Measurements from ENCODE around the gene EBF3. TPM values are rescaled to one million over a fixed set of nuclear protein-coding genes. Genes with fewer than 3 reads are reported as not detected.

EBF3 gene
- total and polyA plus RNA-seq, 3 donors from 2014 or later: 4.0 to 7.6 (median 6.0) TPM

GRCh38 chr10:129932182-129932581 is 31.9 kb downstream of the EBF3 start:
- Histone ChIP-seq H3K9me3 (no peaks in the 10 kb centered on the region), H3K36me3 (ENCODE audit: low read depth, missing control alignments) (no peaks in the 10 kb centered on the region), H3K4me1 (no peaks in the 10 kb centered on the region), H3K27ac (no peak overlapping the region), H3K4me3 (no peak overlapping the region), H3K27me3 (no peaks in the 10 kb centered on the region)
- TF ChIP-seq CTCF (IDR thresholded peaks at IDR 0.05) (no peak), POLR2A (IDR thresholded peaks at IDR 0.05) (no peak)
- 92 to 97% methylated on average over 5 to 6 of the region's 6 CpGs for WGBS, 2 donors
- intact Hi-C loops (cut with DNase I; ENCODE audit: low total_unique reads): no loop called here
- DNase-seq: no peak

- intact Hi-C loops (cut with DNase I; ENCODE audit: low total_unique reads): no loop called here
- Histone ChIP-seq H3K27me3 (no peaks in the 10 kb centered on the region), H3K4me3 (no peak overlapping the region), H3K4me1 (no peaks in the 10 kb centered on the region), H3K36me3 (ENCODE audit: low read depth, missing control alignments) (no peaks in the 10 kb centered on the region), H3K9me3 (no peaks in the 10 kb centered on the region), H3K27ac (no peak overlapping the region)
- TF ChIP-seq CTCF (IDR thresholded peaks at IDR 0.05) (no peak), POLR2A (IDR thresholded peaks at IDR 0.05) (no peak)
- 84 to 88% methylated on average over 12 of the region's 12 CpGs for WGBS, 2 donors
- DNase-seq: no peak
Measured at GRCh38 chr10:129929343-129930292, 34.5 kb downstream of the EBF3 start.

GRCh38 chr10:129927351-129928120 is 36.5 kb downstream of the EBF3 start:
- H3K27ac ChIP-seq: no peak overlapping the region
- WGBS, 2 donors: 89 to 92% methylated on average over 16 of the region's 16 CpGs
- H3K27me3 ChIP-seq: no peaks in the 10 kb centered on the region
- H3K4me3 ChIP-seq: no peak overlapping the region
- H3K4me1 ChIP-seq: no peaks in the 10 kb centered on the region
- no peaks in the 10 kb centered on the region for H3K36me3 ChIP-seq (ENCODE audit: low read depth, missing control alignments)
- TF ChIP-seq CTCF (IDR thresholded peaks at IDR 0.05): no peak
- TF ChIP-seq POLR2A (IDR thresholded peaks at IDR 0.05): no peak
- intact Hi-C loops (cut with DNase I; ENCODE audit: low total_unique reads): no loop called here
- H3K9me3 ChIP-seq: no peaks in the 10 kb centered on the region
- DNase-seq: no peak

- H3K27ac ChIP-seq: no peak overlapping the region
- no peak for DNase-seq
- no peaks in the 10 kb centered on the region for H3K4me1 ChIP-seq
- no peaks in the 10 kb centered on the region for H3K9me3 ChIP-seq
- H3K4me3 ChIP-seq: no peak overlapping the region
- 82 to 86% methylated on average over 24 to 28 of the region's 29 CpGs for WGBS, 2 donors
- no peaks in the 10 kb centered on the region for H3K27me3 ChIP-seq
- TF ChIP-seq POLR2A (IDR thresholded peaks at IDR 0.05): no peak
- TF ChIP-seq CTCF (IDR thresholded peaks at IDR 0.05): no peak
- H3K36me3 ChIP-seq (ENCODE audit: low read depth, missing control alignments): no peaks in the 10 kb centered on the region
- intact Hi-C loops (cut with DNase I; ENCODE audit: low total_unique reads): no loop called here
Measured at GRCh38 chr10:129926066-129927055, 37.7 kb downstream of the EBF3 start.
